ENCODE results near the gene TNFRSF9.

DNA sequence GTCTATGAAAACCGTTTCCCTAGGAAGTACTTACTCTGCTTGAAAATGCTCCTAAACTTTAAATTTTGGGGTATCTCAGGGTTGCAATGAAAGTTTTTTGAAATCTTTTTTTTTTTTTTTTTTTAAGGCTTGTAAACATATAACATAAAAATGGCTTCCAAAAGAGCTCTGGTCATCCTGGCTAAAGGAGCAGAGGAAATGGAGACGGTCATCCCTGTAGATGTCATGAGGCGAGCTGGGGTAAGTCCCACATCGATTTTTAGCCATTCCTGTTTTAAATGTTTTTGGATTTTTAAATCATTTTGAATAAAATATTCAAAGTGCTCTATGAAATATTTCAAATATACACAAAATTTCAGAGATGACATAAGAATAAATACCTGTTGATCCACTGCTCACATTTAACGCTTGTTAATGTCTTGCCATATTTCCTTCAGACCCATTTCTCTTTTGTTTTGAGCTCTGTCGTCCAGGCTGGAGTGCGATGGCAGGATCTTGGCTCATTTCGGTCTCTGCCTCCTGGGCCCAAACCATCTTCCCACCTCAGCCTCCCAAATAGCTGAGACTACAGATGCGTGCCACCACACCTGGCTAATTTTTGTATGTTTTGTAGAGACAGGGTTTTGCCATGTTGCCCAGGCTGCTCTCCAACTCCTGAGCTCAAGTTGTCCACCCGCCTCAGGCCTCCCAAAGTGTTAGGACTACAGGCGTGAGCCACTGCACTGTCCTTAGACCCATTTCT, 22.2 kb upstream of the TNFRSF9 start:
- TF ChIP-seq, protein P1, sequence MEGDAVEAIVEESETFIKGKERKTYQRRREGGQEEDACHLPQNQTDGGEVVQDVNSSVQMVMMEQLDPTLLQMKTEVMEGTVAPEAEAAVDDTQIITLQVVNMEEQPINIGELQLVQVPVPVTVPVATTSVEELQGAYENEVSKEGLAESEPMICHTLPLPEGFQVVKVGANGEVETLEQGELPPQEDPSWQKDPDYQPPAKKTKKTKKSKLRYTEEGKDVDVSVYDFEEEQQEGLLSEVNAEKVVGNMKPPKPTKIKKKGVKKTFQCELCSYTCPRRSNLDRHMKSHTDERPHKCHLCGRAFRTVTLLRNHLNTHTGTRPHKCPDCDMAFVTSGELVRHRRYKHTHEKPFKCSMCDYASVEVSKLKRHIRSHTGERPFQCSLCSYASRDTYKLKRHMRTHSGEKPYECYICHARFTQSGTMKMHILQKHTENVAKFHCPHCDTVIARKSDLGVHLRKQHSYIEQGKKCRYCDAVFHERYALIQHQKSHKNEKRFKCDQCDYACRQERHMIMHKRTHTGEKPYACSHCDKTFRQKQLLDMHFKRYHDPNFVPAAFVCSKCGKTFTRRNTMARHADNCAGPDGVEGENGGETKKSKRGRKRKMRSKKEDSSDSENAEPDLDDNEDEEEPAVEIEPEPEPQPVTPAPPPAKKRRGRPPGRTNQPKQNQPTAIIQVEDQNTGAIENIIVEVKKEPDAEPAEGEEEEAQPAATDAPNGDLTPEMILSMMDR (IDR thresholded peaks at IDR 0.05; ENCODE audit: extremely low read depth in 1 of 2, insufficient read depth in 1 of 2, low read depth in 1 of 2, low read length in 2 of 2) = no peak
- TF ChIP-seq POLR2AphosphoS5 (IDR thresholded peaks at IDR 0.05; ENCODE audit: insufficient read depth, low read depth, low read length) (no peak), POLR2A (IDR thresholded peaks at IDR 0.05; ENCODE audit: low read depth, low read length) (no peak), EZH2 (IDR thresholded peaks at IDR 0.05; ENCODE audit: borderline replicate concordance, low read depth, low read length, severe bottlenecking) (no peak), MYC (IDR thresholded peaks at IDR 0.05; ENCODE audit: low read depth, low read length) (no peak), GATA2 (IDR thresholded peaks at IDR 0.05; ENCODE audit: insufficient read depth, insufficient read length, low read depth, low read length) (no peak), JUN (IDR thresholded peaks at IDR 0.05; ENCODE audit: borderline replicate concordance, insufficient read depth, insufficient read length, low read depth) (no peak), FOS (IDR thresholded peaks at IDR 0.05; ENCODE audit: borderline replicate concordance, insufficient read depth, low read length) (no peak)
- TF ChIP-seq, protein P2, sequence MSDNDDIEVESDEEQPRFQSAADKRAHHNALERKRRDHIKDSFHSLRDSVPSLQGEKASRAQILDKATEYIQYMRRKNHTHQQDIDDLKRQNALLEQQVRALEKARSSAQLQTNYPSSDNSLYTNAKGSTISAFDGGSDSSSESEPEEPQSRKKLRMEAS (IDR thresholded peaks at IDR 0.05; ENCODE audit: insufficient read depth, insufficient read length) = no peak
